DLD1 (cell line): Measurements from ENCODE around the gene CA11.
"Not testable (repeated sequence)": the region's sequence is repeated elsewhere in the genome, so short reads cannot be mapped to it uniquely, and the experiment has no call there.

Experiments
- in situ Hi-C: cut with HindIII; loops from 2 replicates; pipeline ENCODE4 v1.10.0; 2017; ENCODE audit warnings: low sequenced_read_pairs

The CA11 gene

DNA sequence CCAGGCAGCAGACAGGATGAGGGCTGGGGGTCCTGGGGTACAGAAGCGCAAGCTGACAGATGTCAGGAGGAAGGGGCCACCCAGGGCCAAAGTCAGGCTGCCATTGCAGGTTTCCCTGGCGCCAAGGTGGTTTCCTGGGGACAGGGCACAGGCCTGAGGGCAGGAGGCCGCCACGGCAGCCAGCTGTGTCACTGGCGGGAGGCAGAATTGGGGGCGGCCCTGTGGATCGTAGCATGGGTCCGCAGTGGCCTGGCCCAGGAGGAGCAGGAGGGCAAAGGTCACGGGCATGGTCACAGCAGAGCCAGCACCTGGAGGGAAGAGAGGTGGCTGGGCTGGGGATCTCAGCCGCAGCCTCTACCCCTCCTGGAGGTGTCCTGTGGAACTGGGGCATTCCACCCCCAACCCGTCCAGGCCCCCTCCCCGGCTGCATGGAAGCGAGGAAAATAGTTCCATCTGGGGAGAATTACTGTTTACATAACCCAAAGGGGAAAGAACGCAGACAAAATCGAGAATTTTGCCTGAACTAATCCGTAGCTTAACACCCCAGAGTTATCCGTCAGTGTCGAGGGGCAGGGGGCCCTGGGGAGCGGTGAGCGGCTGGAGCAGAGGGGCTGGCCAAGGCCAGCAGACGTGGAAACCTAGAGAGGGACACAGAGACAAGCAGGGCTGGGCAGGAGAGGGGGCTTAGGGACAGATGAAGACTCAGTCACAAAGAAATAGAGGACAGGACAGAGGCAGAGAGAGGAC lies 24.9 kb upstream of the CA11 start:
- in situ Hi-C loops: no loop called here

DNA sequence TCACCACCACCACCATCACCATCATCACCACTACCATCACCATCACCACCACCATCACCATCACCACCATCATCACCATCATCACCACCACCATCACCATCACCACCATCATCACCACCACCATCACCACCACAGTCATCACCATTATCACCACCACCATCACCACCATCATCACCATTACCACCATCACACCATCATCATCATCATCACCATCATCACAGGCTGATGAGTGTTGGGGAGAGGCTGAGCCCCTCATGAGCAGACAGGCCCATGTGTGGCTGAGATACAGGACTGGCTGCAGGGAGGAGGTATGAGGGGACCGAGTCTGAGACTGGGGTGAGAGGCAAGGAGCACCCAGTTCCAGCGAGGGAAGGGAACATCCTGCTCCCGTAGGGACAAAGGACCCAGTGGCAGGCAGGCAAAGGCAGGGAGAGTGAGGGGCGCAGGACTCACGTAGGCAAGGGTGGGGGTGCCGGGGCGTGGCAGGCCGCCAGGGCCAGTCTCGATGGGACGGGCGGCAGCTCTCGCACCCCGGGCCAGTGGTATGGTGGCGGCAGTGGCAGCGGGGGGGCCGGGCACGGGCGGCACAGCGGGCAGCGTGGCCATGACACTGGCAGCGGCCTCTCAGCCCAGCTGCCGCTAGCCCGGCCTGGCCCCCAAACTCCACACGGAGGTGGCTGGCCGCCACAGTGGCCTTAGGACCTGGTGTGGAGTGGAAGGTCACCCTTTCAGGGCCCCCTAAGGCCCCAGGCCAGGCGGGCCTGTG lies 24.1 kb upstream of the CA11 start:
- in situ Hi-C loops: no loop called here

DNA sequence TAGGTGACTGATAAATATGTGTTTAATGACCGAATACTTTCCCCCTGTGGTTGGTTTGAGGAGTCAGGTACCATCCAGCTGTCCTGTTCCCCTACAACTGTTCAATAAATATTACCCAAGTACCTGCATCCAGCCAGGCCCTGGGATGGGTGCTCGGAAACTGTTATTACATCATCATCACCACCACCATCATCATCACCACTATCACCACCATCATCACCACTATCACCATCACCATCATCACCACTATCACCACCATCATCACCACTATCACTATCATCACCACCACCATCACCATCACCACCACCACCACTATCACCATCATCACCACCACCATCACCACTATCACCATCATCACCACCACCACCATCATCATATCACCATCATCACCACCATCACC lies 22.8 kb upstream of the CA11 start:
- in situ Hi-C loops: no loop called here

DNA sequence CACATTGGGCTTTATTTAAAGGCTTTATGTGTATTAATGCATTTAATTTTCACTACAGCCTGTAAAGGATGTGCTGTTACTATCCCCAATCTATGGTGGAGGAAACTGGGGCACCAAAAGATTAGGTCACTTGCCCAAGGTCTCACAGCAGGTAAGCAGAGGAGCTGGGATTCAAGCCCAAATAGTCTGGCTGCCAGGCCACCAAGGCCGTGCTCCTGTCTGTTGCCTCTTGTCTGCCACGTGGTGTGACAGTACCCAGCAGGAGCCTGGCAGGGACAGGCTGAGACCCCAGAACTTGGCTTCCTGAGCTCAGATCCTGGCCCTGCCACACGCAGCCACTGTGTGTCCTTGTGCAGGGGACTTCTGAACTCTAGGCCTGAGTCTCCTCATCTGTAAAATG lies 22.3 kb upstream of the CA11 start:
- in situ Hi-C loops: no loop called here

DNA sequence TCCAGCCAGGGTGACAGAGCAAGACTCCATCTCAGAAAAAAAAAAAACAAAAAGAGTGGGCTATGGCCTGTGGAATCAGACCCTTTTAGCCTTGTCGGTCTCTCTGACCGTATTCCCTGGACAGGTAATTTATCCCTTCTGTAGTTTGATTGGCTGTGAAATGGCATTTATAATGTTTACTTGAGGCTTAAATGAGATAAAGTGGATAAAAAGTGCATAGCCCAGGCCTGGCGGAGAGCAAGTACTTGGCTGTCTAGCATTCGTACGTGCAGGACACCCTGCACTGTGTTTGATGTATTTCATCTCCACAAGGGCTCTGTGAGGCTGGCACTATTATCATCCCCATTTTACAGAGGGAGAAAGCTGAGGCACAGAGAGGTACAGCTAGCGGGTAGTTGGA lies 19.8 kb upstream of the CA11 start:
- in situ Hi-C loops: no loop called here

DNA sequence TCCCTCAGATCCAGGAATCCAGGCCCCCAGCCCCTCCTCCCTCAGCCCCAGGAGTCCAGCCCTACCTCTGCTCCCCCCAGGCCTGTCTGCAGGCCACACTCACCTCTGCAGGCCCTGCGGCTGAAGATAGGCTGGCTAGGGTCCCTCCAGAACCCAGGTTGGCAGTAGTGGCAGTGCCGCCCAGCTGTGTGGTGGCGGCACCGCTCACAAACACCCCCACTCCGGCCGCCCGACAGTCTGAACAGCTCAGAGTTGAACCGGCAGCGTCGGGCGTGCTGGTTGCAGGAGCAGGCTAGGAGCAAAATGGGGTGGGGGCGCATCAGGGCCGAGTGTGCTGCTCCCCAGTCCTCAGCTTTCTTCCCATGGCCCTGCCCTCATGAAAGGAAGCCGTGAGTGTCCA lies 18.5 kb upstream of the CA11 start:
- in situ Hi-C loops: no loop called here

DNA sequence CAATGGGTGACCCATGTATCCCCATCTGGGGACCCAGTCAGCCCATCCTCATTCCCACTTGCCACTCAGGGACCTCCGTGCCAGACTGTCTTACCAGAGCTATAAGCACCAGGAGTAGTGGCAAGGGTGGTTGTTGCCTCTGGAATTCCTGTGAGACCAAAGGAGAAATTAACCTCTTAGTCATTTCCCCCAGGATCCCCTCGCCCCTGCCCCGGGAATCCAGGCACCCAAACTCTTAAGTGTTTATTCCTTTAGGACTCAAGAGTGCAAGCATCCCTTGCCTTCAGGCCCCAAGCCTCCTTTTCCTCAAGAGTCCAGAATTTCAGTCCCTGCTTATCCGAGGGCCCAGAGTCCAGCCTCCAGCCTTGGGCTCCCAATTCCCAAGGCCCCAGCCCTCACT lies 17.7 kb upstream of the CA11 start:
- in situ Hi-C loops: no loop called here

DNA sequence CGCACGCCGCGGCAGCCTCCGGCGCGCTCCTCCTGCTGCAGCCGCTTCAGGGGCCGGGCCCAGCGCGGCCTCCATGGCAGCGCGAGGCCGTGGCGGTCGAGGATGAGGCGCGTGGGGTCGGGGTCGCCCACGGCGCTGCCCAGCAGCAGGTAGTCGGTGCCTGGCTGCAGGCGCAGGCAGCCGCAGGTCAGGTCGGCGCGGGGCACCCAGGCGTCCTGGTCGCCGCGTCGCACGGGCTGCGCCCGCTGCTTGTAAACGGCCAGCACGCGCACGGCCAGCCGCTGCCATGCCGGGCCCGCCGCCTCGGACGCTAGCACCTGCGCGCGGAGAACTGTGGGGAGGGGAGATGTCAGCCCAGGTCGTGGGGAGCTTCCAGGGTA lies 15.7 kb upstream of the CA11 start:
- in situ Hi-C loops: no loop called here

DNA sequence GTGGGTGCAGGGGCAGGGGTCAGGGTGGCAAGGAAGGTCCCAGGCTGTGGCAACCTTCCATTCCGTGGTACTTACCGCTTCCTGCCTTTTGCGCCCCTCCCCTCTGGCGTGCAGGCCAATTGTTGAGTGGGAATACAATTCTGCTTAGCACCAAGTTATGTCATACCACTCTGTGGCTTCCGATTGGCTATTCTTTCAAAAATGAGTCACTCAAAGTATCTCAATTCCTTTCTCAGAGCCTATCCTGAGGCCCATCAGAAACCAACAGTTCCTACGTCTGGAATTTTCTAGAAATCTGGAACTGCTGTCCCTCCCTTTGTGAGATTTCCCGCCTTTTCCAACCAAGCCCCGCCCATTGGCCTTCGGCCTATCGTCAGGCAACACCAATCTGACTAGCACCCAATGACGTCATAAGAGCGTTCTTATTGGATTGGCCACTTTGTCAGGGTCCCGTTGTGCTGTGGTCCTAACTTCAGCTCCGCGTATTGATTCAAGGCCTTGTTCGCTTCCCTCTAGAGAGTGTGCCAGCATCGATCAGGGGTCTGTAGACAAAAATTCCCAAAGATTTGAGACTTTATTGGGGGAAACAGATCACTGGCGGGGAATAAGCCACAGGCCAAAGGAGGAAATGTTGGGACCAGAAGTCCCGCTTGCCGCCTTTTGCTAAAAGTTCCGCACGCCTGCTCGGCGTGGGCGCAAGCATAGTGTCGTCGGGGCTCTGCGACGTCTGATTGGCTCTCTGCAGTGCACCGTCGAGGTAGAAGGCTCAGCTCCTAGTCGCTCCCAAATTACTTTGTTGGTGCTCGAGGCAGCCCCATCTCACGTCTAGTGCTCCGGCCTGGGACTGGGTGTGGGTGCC lies 15.1 kb upstream of the CA11 start:
- in situ Hi-C loops: no loop called here

DNA sequence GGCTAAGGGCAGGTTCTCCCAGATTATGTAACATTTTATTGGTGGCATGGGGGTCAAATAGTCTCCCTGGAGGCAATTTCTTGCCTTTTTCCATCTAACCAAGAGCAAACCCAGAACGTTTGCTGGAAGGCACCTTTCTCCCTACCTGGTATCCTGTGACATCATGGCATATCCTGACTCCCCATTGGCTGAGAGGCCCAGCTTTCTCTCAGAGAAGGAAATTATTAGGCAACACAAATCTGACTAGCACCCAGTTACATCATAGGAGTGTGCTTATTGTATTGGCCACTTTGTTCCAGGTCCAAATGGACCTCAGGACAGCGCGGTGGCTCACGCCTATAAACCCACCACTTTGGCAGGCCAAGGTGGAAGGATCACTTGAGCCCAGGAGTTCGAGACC lies 13.8 kb upstream of the CA11 start:
- in situ Hi-C loops: no loop called here

DNA sequence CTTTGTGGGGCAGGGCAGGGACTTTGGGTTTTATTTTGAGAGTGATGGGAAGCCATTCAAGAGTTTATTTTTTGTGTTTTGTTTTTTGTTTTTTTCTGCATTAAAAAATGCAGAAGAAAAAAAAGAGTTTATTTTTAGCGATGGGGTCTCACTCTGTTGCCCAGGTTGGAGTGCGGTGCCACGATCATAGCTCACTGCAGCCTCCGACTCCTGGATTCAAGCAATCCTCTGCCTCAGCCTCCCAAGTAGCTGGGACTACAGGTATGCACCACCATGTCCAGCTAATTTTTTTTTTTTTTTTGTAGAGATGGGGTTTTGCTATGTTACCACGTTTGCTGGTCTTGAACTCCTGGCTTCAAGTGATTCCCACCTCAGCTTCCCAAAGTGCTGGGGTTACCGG lies 12.5 kb upstream of the CA11 start:
- in situ Hi-C loops: no loop called here

DNA sequence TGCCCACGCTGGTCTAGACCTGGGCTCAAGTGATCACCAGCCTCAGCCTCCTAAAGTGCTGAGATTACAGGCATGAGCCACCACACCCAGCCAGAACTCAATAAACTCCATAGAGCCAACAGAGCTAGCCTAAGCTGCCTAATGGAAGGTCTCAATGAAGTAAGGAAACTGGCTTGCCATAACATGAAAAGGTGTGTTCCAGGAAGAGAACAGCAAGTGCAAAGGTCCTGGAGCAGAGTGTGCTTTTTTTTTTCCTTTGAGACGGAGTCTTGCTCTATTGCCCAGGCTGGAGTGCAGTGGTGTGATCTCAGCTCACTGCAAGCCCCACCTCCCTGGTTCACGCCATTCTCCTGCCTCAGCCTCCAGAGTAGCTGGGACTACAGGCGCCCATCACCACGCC lies 11.8 kb upstream of the CA11 start:
- in situ Hi-C loops: not testable (repeated sequence)

DNA sequence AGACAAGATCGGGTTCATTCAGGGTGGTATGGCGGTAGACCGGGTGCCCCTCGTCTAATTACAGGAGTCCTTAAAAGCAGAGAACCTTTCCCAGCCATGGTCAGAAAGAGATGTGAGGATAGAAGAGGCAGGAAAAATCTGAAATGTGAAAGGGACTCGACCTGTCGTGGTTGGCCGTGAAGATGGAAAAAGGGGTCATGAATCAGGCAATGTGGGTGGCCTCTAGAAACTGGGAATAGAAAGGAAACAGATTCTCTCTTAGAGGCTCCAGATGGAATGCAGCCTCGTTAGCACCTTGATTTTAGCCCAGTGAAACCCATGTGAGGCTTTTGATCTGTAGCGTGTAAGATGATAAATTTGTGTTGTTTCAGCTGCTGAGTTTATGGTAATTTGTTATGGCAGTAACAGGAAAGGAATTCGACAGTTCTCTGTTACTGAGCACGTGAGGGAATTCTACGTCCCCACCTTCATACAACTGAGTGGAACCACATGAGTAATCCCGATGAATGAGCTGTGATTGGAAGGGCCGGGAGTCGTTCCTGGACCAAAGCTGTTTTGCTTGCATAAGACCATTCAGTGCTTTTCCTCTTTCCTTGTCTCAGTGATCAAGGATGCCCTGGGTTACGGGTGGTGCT lies 11.0 kb upstream of the CA11 start:
- in situ Hi-C loops: no loop called here

DNA sequence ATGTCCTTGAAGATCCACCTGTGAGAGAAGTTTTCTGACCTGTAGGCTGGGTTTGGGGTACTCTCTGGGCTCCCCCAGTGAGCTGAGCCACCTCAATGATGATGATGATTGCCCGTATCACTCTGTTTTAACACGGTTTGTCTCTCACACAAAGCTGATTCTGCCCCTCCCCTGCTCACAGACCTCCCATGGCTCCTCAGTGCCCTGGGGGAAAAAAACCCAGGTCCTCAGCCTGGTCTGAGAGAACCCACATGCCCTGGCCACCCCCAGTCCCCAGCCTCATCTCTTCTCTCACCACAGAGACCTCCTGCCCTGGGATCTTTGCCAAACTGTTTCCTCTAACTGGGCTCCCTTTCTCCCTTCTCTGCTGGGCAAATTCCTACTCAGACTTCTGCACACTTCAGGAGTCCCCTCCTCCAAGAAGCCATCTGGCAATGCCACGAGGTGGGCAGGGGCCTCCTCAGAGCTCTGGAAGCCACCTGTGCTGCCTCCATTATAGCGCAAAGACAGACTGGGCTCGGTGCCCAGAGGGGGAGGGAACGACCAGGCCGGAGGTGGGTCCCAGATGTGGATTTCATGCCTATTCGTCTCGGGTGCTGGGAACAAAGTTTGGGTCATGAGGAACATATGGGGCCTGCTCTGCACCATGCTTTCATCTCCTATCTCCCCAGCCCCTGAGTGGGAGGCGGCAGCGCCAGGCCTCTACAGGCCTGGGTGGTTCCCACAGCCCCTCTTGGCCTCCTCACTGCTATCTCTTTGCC lies 8.5 kb upstream of the CA11 start:
- in situ Hi-C loops: no loop called here

DNA sequence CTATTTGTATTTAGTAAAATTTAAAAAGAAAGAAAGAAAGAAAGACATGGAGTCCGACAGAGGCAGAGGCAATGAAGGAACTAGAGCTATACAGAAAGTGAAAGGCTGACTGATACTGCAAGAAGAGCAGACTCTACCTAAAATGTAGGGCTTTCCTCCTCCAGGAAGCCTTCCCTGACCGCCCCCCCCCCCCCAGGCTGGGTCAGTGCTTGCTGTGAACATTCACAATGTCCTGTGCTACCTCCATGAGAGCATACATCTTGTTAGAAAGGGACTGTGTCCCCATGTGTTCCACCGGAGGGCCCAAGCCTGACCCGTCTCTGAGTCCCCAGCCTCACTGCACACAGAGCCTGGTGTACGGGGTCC lies 5.7 kb upstream of the CA11 start:
- in situ Hi-C loops: no loop called here

DNA sequence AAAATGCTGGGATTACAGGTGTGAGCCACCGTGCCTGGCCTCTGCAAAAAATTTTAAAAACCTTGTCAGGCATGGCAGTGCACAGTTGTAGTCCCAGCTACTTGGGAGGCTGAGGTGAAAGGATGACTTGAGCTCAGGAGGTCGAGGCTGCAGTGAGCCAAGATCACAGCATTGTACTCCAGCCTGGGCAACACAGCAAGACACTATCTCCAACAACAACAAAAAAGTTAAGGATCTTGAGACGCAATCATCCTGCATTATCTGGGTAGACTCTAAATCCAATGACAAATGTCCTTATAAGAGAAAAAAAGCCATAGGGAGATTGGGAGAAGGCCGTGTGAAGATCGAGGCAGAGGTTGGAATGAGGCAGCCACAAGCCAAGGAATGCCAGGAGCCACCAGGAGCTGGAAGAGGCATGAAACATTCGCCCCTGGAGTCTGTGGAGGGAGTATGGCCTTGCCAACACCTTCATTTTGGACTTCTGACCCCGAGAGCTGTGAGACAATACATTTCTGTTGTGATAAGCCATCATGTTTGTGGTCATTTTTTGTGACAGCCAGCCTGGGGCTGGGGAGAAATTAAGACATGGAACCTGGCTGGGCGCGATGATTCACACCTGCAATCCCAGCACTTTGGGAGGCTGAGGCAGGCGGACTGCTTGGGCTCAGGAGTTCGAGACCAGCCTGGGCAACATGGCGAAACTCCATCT lies 5.1 kb upstream of the CA11 start:
- in situ Hi-C loops: no loop called here

DNA sequence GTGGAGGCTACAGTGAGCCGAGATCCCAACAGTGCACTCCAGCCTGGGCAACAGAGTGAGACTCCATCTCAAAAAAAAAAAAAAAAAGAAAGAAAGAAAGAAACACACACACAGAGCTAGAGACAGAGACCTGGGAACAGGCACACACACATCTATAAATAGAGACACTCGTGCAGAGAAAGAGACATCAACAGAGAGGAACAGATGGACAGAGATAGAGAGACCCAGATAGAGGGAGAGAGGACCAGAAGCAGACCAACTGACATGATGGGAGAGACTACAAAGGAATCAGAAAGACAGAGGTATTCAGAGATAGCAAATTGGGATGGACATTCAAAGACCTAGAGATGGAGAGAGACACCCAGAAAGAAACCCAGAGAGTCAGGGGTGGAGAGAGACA lies 2.1 kb upstream of the CA11 start:
- in situ Hi-C loops: no loop called here

DNA sequence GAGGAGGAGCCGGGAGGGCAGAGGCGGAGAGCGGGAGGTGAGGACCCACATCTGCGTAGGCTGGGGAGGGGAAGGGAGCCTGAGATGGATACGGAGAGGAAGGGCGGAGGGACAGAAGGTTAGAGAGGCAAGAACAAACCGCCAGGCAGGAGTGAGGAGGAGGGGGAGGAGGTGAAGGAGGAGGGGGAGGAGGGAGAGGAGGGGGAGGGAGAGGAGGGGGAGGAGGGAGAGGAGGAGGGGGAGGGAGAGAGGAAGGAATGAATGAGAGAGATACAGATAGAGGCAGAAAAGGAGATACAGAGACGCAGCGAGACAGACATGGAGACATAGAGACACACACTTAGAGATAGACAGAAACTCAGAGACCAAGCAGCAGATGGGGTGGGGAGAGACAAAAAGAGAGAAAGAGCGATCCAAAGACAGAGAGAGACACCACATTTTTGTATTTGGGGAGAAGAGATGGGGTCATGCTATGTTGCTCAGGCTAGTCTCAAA lies 782 bp upstream of the CA11 start:
- in situ Hi-C loops: no loop called here

DNA sequence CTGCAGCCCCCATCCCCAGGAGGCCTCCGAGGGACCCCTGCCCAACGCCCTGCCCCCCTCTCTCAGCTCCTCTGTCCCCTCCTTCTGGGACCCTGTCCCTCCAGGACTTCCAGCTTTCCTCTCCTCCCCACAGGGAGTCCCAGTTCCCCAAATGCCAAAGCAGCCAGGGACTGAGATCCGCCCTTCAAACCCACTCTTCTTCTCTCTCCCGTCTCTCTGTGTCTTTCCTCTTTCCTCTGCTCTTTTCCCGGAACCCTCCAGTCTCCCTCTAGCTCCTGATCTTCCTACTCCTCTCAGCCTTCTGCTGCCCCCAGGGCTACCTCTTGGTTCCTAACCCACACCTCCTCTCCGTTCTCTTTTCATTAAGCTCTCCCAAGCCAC lies 377 bp downstream of the CA11 start:
- in situ Hi-C loops: no loop called here
